GM21576 (cell line): Measurements from ENCODE around the gene NBPF4.
A peak's percentile ranks its signal among the peaks of the same experiment; 100 is the strongest.
"Not testable (repeated sequence)": the region's sequence is repeated elsewhere in the genome, so short reads cannot be mapped to it uniquely, and the experiment has no call there.

ENCODE experiments used
- ATAC-seq: cut with Tn5 transposase; IDR thresholded peaks from one replicate; pipeline ENCODE4 v1.9.1; 2021; ENCODE audit warnings: mild to moderate bottlenecking, moderate library complexity; ENCODE audit not compliant: unreplicated experiment

Gene NBPF4

DNA sequence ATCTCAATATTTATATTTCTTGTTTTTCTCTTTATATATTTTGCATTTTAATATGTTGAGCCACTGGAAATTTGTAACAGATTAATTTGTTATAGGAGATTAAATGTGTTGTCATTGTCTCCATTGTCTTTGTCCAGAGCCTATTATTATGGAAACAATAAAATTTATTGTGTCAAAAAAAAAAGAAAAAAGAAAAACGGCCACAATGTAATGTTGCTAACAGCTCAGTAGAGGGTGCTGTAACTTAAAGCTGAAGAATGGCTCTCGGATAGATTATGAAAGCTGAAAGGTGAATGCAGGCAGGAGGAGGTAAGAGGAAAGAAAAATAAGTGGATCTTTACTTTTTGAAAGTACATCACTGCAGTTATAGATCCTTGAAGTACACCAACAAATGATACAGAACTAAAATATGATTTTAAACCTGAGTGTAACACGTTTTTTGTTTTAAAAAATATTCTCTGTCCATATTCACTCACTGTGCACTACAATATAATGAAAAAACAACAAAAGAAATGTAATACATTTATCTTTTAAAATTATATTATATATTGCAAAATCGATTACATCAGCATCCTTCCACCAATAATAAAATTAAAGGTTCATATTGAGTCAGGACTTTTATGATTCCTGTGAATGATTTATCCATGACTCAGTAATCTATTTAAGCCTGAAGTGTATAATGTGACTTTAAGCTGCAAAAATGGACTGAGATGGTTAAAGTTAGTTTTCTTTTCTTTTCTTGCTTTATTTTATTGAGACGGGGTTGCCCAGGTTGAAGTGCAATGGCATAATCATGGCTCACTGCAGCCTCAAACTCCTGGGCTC is 29.0 kb downstream of the NBPF4 start:
- ATAC-seq = not testable (repeated sequence)

- no peak for ATAC-seq
Measured at GRCh38 chr1:108211014-108211413, 32.9 kb downstream of the NBPF4 start.

GRCh38 chr1:108209456-108210108 is 34.3 kb downstream of the NBPF4 start:
- no peak for ATAC-seq

- ATAC-seq = no peak
Measured at GRCh38 chr1:108208724-108209446, 35.0 kb downstream of the NBPF4 start.

DNA sequence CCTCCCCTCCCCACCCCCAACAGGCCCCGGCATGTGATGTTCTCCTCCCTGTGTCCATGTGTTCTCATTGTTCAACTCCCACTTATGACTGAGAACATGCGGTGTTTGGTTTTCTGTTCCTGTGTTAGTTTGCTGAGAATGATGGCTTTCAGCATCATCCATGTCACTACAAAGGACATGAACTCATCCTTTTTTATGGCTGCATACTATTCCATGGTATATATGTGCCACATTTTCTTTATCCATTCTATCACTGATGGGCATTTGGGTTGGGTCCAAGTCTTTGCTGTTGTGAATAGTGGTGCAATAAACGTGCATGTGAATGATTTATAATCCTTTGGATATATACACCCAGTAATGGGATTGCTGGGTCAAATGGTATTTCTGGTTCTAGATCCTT is 40.3 kb downstream of the NBPF4 start:
- not testable (repeated sequence) for ATAC-seq

GRCh38 chr1:108201687-108202086 is 42.2 kb downstream of the NBPF4 start:
- ATAC-seq = no peak

- peak; percentile 48 for ATAC-seq
Measured at GRCh38 chr1:108200687-108201051, 43.2 kb downstream of the NBPF4 start.

DNA sequence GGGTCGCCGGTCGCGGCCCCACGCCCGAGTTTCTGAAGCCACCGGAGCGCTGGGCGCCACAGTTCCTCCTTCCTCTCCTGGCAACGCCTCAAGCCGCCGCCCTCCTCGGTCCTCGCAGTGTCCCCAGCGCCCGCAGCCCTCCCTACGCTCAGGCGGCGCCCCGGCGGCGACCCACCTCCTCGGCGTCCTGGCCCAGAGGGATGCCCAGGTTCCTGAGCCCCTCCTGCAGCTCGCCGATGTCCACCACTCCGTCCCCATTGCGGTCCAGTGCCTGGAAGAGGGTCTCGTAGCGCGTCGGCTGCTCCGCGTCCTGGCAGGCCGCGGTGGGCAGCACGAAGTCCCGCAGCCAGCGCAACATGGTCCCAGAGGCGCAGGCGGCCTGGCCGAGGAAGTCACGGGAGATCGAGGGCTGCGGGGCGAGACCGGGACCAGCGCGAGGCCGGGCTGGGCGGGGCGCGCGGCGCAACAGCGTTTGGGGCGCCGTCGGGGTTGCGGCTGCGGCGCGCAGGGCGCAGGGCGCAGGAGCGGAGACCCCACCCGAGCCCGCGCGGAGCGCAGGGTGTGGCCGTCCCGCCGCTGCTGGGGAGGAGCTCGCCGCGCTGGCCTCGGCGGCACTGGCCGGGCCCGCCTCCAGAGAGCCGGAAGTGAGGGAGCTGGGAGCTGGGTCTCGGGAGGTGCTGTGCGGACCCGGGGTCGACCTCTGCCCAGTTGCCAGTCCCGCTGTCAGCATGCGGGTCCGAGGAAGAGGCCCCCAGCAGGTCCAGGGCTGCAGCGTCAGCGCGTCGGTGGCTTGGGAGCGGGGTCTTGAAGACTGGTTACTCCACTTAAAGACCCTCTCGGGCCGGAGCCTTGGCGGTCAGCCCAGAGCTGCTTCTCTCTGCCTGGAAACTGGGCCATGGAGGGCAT is 43.8 kb downstream of the NBPF4 start, which contains the start of gene SLC25A24:
Gene SLC25A24, minus strand, starts transcription at position 563 of the 906 bp plus-strand sequence. Its CDS starts 205 bp downstream, at position 358.
- ATAC-seq = peak; percentile 83

GRCh38 chr1:108199201-108199691 is 44.6 kb downstream of the NBPF4 start:
- ATAC-seq = no peak

DNA sequence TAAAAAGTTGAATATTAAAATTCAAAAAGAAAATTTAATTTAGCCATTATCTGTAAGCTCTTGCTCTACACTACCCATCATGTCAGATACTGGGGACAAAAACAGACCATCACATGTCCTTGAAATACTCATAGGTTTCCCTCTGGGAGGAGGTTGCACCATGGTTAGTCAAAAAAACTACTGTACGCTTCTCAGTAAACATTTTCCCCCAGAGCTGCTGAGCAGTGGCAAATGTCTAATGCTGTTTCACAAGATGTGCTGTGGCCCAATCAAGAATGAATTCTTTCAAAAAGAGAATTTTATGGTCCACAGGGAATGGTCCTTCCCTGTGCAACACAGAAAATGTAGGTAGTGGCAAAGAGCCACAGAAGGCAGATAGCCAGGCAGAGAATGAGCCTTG is 49.8 kb downstream of the NBPF4 start:
- no peak for ATAC-seq

DNA sequence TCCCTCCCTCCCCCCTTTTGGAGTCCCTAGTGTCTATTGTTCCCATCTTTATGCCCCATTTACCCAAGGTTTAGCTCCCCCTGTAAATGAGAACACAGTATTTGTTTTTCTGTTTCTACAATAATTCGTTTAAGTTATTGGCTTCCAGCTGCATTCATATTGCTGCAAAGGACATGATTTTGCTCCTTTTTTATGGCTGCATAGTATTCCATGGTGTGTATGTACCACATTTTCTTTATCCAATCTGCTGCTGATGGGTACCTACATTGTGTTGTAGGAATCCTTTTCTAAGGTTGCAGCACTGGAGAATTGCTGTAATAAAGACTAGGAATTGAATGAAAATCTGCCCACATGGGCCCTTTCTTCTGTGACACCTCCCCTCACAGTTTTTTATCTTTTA is 50.5 kb downstream of the NBPF4 start:
- ATAC-seq = no peak

DNA sequence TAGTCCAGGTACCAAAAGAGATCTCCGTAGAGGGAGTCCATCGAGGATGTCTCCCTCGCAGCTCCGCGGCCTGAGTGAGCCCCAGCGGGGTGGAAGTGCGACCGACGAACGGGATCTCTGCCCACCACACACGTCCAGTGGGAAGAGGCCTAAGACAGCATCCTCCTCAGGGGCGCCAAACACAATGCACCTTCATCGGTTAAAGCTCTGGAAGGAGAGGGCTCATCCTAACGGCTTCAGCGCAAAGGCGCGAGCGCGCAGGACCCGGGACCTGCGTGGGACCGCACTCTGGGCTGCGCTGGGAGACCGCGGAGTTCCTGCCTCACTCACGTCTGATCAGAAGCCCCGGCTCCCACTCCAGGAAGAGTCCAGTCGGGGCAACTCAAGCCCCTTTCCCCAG is 51.3 kb downstream of the NBPF4 start:
- ATAC-seq = no peak

GRCh38 chr1:108190686-108191416 is 53.0 kb downstream of the NBPF4 start:
- ATAC-seq = no peak

GRCh38 chr1:108190001-108190634 is 53.8 kb downstream of the NBPF4 start:
- ATAC-seq = no peak

GRCh38 chr1:108188801-108189200 is 55.1 kb downstream of the NBPF4 start:
- no peak for ATAC-seq

DNA sequence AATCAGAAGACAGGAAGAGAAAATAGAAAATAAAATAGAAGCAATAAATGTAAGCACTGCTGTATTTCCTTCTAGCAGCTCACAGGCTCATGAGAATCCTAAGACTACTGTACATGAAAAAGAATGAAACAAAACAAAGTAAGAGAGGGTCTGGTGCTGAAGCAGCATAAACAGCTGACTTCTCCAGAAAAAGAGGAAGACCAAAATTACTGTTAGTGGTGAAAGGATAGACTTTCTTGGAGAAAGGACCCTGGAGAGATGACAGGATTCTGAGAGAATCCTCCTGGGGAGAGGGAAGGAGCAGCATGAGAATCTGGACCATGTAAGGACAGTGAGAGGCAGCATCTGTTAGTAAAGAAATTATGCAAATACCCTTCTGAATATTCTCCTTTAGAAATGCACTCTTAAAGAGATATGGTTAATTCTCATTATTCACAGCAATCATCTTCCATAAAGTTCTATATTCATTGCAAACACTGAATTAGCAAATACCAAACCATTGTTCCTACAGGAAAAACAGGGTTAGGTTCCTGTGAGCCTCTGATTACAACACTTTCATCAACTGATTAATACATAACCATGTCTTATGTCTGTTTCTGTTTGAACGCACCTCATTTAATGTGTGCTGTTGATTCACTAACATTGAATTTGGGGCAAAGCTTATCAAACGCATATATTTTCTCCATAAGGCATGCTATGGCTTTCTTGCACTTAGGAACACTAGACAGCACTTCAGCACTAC is 60.7 kb downstream of the NBPF4 start:
- no peak for ATAC-seq

DNA sequence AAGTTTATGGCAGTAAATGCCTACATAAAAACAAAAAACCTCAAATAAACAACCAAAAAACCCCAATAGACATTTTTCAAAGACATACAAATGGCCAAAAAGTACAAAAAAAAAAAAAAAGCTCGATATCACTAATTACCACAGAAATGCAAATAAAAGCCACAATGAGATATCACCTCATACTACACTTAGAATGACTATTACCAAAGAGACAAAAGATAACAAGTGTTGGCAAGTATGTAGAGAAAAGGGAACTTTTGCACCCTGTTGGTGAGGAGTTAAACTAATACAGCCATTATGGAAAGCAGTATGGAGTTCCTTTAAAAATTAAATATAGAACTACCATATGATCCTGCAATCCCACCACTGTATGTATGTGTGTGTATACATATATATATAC is 64.9 kb downstream of the NBPF4 start:
- ATAC-seq = no peak
